Fibroblast of peridontal ligament (primary cell): ENCODE results near the gene GABRG2.
"Not testable (repeated sequence)": the region's sequence is repeated elsewhere in the genome, so short reads cannot be mapped to it uniquely, and the experiment has no call there.

Experiments
- DNase-seq: peaks from one replicate; pipeline ENCODE4 v3.0.0-alpha.2; 2010; ENCODE audit errors: extremely low read depth

The GABRG2 gene

DNA sequence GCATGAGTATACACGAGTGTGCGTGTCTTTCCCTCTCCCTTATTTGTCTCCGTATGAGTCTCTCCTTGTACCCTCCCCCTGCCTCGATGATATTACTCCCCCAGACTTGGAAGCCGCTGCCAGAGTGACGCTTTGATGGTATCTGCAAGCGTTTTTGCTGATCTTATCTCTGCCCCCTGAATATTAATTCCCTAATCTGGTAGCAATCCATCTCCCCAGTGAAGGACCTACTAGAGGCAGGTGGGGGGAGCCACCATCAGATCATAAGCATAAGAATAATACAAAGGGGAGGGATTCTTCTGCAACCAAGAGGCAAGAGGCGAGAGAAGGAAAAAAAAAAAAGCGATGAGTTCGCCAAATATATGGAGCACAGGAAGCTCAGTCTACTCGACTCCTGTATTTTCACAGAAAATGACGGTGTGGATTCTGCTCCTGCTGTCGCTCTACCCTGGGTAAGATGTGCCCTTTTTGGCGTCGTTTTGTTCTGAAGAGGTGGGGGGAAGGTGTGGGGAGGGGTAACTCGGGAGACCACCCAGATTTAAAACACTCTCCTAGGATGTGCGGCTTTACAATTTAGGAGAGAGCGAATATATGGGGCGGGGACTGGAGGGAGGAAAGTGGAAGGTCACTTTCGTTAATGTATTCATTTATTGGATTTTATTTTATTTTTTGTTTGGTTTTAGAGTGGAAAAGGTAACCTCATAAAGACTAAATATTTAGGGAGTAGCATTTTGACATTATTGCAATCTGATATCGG, at the start of gene GABRG2:
GABRG2 (plus strand) TSS at position 119 of the 757 bp plus-strand sequence; CDS start at position 346, 227 bp downstream.
- no peak for DNase-seq

DNA sequence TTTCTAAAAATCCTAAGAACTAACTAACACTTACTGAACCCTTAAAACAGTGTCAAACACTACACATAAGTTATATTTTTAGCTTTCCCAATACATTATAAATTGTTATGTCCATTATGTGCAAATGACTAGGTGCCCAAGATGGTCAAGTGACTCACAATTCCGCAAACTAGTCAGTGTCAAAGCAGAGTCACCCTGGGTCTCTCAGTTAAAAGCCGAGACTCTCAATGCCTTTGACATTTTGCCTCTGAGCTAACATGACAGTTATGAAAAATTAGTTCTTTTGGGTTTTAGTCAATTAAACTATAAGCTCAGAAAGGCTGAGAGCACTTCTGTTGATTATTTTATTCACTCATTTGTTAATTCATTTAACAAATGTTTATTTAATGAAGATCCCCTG, 42.3 kb upstream of the GABRG2 start:
- no peak for DNase-seq

DNA sequence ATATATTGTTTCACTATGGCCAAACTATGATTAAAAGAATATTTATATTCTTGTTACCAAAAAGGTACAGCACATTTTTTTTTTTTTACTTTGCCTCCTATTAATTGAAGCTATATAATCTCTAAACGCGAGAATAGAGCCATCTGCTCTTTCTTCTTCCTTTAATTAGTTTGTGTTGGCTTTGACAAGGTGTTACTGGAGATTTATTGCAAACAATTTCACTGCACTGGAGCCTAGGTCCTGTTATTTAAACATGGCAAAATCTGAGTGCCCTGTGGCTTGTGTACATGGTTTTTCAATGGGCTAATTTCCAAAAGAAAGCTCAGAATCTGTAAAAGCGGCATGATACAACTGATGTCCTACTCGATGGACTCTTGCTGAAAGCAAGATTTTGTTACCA, 40.8 kb upstream of the GABRG2 start:
- no peak for DNase-seq

DNA sequence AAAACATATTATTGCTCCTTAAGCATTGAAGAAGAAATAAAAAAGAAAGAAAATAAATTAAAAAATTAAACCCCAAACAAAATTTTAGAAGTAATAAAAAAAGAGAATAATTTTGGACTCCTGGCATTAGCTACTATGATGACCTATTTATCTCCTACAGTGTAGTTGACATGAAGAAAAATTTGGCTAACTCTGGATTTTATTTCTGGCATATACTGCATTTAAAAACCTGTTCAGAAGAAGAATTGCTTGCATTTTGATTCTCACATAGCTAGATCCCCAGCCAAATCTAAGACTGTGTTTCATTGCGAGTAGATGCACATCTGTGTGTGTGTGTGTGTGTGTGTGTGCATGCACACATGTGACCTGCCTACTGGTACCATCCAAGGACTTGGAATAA, 30.1 kb upstream of the GABRG2 start:
- no peak for DNase-seq

DNA sequence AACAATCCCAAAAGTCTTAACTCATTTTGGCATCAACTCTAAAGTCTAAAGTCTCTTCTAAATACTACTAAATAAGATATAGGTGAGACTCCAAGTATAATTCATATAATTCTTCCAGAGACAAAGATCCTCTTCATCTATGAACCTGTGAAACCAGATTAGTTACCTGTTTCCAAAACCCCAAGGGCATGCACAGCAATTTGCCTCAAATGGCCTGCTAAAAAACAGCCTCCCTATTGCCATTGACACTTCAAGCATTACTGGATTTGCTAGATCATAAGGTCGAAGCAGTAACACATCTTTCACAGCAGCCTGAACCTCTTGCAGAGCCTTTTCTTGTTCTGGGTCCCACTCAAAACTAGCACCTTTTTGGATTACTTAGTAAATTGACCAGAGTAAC, 20.3 kb upstream of the GABRG2 start:
- DNase-seq = no peak

DNA sequence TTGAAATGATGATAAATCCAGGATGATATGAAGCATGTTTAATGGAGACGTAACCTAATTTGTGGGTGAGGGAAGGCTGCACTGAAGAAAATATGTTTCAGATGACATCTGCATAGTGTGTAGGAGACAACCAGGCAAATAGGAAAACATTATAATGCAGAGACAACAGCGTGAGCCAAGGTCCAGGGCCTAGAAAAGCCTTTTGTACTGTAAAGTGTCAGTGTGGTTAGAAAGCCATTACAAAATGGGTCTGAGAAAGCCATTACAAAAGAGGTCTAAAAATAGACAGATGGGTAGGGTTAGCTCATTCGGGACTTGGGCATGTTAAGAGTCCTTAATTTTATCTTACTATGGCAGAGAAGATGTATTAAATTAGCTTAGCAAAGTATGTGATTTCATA, 14.9 kb upstream of the GABRG2 start:
- no peak for DNase-seq

DNA sequence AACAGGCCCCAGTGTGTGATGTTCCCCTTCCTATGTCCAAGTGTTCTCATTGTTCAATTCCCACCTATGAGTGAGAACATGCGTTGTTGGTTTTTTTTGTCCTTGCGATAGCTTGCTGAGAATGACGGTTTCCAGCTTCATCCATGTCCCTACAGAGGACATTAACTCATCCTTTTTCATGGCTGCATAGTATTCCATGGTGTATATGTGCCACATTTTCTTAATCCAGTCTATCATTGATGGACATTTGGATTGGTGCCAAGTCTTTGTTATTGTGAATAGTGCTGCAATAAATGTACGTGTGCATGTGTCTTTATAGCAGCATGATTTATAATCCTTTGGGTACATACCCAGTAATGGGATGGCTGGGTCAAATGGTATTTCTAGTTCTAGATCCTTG, 12.5 kb upstream of the GABRG2 start:
- DNase-seq = not testable (repeated sequence)

DNA sequence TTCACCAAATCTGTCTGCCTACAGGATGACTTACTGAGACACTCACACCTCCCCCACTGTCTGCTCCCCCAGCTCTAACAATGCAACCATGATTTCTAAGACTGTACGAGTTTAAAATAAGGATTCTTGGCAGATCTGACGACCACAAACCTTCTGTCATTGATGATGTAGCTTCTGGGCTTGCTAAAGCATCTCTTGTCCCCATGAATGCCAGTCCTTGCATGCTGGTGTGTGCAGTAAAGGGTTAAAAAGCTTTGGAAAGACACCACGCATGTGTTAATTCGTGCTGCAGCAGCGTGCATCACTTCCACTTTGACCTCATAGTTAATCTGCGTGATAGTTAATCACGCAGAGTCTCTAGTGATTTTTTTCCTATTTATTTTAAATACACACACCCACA, 411 bp upstream of the GABRG2 start:
- no peak for DNase-seq

DNA sequence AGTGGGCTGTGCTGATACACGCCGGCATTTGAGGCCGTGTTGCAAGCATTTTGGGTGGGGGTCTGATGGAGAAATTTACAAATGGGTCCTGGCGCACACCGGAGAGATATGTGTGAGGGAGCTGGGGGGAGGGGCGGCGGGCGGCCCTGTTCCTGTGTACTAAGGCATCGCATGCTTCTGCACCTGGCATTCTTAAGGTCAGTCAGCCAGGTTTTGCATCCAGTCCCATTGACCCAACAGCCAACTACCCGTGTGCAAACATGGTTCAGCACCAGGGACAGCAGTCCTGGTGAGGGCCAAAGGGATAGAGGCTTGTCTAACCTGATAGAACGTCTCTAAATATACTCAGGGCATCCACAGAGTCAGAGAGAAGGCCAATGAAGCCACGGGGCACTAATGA, 839 bp downstream of the GABRG2 start:
- no peak for DNase-seq

DNA sequence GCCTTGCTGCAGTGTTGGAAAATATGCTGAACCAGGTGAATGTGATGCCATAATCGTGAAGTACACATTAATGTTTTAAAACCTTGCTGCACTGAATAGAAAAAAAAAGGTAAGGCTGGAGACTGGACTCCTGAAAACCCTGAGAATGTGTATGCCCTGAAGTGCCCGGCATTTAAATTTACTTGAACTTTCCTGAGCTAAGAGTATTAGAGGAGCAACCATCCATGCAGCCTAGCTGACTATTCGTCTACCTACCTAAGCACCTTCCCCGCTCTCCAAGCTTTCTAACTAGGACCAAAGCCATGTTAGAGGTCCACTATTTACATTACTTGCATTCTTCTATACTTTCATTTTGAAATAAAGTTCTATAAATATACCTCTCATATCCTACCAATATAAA, 1.4 kb downstream of the GABRG2 start:
- DNase-seq = no peak

DNA sequence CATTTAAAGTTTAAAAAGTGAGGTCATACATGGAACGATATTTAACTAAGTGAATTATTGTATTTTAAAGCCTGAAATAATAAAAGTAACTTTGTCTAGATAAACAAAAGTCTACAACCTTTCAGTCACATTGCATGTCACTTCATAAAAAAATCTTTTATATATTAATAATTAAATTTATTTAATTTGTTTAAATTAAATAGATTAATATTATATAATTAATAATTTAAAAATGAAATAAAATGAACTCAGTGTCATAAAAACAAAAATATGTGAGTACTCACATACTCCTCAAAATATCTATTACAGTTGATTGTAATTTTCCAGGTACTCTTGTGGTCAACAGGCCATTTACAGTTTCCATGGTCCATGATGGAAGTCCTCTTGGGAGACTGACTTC, 11.2 kb downstream of the GABRG2 start:
- no peak for DNase-seq

DNA sequence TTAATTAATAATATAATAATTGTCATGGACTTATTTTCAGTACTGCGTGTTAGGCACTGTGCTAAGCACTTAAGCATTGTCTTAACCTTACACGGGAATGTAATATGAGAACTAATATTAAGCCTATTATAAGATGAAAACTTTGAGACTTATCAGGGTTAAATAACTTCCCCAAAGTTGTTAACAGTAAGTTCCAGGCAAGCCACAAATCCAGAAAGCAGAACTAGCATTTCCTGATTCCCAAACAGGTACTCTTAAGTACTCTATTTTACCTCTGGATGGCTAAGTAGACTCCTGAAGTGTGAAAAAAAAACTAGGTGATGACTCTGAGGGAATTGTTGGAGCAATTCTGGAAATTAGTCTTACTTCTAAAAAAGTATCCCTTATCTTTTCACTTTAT, 23.8 kb downstream of the GABRG2 start:
- no peak for DNase-seq

DNA sequence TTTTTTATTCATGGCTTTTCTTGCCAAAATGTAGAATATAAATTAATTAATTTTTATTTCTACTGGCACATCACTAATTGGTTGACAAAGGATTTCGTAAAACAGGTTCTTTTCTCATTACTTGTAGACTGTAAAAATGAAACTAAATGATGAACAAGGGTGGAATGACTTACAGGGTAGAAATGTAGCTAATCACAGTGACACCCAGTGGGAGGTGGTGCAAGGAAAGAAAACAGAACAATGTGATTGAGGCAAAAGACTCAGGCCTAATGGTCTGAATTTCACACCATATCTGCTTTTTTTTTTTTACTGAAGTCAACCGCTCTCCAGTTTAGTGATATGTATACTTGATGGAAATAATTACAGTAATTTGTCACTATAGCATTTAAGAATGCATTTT, 28.9 kb downstream of the GABRG2 start:
- DNase-seq = no peak

DNA sequence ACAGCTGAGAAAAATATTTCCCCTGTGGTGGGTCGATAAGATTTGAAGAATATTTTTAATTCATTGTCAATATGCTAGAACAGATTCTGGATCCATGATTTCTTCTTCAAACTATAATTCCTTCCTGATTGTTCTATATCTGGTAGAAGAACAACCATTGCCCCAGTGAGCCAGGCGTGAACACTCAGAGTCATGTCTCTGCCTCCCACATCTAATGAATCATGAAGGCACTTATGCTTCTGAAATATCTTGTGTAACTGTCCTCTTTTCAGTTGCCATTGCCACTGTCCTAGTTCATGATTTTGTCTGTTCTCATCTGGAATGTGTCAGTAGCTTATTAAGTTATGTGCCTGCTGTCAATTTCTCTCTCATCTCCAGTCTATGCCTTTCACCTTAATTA, 40.0 kb downstream of the GABRG2 start:
- DNase-seq = no peak

DNA sequence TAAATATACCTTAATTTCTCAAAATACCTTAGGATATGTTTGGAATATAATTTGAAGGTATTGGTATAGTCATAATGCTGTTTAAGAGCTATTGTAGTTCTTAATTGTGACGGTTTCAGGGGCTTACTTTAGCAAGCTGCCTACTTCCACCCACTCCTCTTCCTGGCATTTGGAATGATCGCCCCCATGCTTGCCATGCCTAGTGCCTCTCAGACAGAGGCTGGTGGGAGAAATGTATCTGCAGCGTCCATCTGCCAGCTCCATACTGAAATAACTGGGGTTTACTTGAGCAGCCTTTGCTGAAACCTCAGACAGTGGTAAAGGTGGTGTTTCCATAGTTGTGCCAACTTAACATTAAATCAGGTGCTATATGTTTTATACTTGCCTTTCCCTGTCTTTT, 52.2 kb downstream of the GABRG2 start:
- DNase-seq = no peak

DNA sequence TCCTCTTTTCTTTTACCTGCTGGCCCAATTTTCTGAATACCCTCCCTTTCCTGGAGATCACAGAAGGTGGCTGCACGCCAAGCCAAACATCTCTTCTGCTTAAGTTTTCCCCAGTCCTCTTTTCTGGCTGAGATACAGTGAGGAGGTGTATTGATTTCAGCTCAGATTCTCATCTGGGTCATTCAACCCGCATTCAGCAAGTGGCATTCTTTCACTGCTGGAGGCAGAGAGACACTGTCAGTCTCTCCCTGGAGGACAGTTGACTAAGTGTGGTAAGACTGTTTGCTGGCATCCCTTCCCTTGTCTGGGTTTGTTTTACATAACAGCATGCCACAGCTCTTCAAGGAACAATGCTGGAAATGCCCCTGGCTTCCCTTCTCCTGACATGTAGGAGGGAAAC, 60.5 kb downstream of the GABRG2 start:
- no peak for DNase-seq

DNA sequence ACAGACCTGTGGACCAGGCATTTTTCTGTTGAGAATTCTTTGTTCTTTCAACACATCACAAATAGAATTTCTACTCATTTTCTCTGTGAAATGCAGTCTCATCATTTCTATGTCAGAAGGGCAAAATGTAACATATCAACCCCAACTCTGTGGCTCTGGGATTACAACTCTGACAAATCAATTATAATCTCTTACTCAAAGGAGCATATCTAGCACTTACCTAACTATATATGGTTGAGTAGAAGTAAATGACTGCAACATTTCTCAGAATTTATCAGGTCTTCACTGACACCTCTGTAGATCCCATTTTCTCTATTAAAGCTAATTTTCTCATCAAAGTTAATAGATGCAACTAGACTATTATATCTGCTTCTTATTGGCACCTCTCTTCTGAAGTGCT, 64.8 kb downstream of the GABRG2 start:
- DNase-seq = no peak

DNA sequence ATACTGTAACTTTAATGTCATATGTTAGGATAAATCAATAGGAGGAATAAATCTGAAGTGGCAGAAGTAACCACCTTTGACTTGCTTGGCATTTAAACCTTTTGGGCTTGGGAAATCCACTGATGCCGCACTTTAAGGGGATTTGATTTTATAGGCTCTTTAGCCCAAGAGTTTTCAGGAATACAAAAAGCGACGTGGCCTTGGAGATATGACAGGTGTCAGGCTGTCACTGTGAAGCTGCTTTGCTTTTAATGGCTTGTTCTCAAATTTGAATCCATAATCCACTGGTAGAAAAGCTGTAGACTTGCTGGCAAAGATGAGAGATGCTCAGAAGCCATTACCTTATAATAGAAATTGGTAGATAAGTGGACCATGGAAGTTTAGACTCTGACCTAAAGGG, 71.6 kb downstream of the GABRG2 start:
- DNase-seq = no peak

DNA sequence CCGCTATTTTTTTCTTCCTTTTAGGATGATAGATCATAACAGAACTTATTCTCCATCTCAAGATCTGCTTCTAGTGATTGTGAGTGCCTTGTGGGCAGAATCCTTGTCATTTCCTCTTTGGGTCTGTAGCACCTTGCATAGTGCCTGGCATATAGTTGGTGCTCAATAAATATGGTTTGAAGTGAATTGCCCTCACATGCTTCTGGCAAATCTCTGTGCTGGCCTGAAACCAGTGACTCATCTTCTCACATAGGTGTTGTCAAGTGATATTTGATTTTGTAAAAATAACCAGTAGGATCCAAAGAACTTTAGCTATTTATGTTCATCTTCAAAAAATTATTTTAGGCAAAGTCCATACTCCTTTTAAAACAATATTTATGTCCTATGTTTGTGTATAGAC, 86.7 kb downstream of the GABRG2 start:
- no peak for DNase-seq

DNA sequence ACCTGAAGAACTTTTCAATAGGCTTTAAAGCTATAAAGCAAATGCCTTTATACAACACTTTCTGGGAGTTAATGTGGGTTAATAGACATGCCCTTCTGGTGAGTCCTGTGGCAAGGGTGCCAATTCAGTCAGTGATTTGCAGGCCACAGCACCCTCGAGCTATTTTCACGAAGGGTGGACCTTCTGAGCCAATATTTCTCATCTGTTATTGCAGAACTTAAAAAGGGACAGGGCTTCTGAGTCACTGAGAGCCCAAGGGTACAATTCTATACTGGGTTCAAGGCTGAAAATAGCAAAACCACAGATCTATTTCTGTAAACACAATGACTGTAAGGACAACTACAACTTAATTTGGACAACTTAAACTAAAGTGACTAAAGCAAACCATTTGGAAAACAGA, 92.8 kb downstream of the GABRG2 start:
- DNase-seq = no peak

DNA sequence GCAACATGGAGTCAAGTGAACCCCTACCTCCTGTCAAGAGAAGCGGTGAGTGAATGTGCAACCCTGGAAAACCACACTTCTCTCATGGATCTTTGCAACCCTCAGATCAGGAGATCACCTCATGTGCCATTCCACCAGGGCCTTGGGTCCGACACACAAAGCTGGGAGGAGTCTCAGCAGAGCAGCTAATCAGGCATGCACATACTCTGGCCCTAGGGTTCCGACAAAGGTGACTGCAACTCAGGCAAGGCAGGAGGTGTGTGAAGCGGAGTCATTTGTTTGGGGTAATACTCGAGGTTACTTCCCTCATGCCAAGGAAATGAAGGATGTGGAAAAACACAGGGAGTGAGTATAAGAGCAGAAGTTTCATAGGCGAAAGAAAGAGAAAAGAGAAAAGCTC, 96.1 kb downstream of the GABRG2 start:
- no peak for DNase-seq

DNA sequence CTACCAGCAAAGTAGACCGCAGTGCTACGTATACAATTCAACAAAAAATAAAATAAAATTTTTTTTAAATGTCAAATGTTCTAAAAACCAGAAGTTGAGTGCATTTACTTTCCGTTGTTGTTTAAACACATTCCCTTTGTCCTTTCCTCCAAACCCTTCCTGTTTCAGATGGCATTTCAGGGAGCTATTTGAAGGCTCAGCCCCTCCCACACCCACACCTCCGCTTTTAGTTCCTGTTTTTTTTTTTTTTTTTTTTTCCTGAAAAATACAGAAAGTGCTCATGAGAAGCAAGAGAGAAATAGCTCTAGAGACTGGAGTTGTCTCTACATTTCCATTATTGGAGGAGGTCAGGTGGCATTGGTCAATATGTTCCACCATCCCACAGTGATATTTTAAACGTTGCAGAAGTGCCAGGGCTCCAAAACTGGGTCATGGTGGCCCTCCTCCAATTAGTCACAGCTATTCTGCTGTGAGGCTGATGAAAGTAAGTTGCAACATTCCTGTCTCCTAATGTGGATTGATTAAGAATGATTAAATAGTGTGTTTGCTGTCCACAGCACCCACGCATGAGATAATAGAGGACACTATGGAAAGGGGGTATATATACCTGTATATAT, 106.9 kb downstream of the GABRG2 start:
- no peak for DNase-seq

DNA sequence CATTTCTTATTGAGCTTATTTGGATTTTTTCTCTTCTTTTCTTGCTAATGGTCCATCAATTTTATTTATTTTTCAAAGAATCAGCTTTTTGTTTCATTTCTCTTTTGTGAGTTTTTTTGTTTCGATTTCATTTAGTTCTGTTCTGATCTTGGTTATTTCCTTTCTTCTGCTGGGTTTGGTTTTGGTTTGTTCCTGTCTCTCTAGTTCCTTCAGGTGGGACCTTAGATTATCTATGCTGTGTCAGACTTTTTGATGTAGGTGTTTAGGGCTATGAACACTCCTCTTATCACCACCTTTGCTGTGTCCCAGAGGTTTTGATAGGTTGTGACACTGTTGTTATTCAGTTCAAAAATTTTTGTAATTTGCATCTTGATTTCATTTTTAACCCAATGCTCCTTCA, 119.8 kb downstream of the GABRG2 start:
- no peak for DNase-seq

DNA sequence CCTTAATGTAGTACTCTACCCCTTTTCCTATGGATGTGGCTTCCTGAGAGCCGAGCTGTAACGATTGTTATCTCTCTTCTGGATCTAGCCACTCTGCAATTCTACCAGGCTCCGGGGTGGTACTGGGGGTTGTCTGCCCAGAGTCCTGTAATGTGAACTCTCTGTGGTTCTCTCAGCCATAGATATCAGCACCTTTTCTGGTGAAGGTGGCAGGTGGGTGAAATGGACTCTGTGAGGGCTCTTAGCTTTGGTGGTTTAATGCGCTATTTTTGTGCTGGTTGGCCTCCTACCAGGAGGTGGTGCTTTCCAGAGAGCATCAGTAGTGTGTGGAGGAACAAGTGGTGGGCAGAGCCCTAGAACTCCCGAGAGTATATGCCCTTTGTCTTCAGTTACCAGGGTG, 122.1 kb downstream of the GABRG2 start:
- no peak for DNase-seq
